Measurements from ENCODE around the gene ZNF525.
"Not testable (repeated sequence)": the region's sequence is repeated elsewhere in the genome, so short reads cannot be mapped to it uniquely, and the experiment has no call there.

ZNF525 gene

DNA sequence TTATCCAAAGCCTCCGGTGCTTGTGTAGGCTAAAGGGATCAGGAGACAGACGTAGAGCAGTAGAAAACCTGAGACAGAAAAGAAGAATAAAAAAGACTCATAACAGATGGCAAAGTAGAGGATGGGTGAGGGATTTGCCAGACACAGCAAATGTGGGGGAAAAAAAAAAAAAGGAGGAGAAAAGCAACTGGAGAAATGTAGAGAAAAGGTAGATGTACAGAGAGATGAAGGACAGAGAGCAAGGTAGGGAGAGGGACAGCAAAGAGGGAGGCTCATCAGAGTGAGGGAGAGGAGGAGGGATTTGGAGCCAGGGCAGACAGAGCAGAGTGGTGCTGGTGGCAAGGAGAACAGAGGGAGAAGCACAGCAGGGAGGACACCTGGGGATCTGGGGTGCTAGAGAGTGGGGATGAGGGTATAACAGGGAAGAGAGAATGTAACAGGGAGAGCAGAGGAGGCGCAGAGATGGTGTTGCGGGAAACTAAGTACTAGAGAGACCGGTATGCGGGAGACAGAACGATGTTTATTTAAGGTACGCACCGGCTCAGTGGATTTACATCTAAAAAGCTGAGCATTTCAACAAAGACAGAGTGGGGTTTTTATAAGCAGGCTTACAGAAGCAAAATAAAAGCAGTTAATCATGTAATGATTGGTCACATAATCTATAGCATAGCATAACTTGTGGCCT is 30.5 kb downstream of the ZNF525 start:
- DNase-seq = not testable (repeated sequence)

DNA sequence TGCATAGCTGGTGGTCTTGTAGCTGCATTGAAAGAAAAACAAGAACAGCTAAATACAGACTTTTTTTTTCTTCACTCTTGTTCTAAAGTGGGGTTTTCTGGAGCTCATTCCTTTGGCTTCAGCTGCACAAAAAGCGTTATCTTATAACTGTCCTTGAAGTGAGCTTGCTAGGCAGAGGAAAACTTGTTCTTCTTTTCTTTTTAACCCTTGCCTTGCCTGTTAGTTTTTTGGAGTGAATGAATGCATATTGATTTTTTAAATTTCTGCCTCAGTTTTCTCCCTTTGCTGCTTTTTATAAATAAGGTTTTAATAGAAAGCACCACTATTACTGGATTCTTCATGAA is 31.0 kb downstream of the ZNF525 start:
- no peak for DNase-seq

DNA sequence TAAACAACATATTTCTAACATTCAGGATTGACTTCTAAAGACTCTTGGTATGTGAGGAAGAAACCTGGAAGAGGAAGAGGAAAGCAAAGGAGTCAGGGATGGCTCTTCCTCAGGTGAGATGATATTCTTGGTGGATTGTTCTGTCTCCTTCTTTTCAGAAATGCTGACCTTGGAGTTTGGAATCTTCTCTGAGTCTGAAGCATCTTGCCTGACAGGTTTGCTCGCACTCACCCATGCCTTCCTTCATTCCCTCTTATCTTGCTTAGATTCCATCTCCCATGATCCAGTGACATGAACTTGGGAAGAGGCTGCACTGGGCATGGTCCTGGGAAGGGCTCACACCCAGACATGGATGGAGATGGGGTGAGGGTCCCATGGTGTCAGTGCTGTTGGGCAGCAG is 32.4 kb downstream of the ZNF525 start:
- DNase-seq = not testable (repeated sequence)

DNA sequence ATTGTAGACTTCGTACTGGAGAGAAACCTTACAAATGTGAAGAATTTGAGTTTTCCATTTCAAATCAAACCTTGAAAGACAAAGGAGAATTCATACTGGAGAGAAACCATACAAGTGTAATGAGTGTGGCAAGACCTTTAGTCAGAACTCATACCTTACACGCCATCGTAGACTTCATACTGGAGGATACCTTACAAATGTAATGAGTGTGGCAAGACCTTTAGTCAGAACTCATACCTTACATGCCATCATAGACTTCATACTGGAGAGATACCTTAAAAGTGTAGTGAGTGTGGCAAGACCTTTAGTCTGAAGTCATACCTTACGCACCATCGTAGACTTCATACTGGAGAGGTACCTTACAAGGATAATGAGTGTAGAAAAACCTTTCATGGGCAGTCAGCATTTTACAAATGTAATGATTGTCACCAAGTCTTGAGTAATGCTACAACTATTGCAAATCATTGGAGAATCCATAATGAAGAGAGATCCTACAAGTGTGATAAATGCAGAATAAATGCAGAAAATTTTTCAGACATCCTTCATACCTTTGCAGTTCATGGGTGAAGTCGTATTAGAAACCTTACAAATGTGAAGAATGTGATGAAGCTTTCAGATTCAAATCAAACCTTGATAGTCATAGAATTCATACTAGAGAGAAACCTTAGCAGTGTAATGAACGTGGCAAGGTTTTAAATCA is 44.1 kb downstream of the ZNF525 start:
- no peak for DNase-seq

DNA sequence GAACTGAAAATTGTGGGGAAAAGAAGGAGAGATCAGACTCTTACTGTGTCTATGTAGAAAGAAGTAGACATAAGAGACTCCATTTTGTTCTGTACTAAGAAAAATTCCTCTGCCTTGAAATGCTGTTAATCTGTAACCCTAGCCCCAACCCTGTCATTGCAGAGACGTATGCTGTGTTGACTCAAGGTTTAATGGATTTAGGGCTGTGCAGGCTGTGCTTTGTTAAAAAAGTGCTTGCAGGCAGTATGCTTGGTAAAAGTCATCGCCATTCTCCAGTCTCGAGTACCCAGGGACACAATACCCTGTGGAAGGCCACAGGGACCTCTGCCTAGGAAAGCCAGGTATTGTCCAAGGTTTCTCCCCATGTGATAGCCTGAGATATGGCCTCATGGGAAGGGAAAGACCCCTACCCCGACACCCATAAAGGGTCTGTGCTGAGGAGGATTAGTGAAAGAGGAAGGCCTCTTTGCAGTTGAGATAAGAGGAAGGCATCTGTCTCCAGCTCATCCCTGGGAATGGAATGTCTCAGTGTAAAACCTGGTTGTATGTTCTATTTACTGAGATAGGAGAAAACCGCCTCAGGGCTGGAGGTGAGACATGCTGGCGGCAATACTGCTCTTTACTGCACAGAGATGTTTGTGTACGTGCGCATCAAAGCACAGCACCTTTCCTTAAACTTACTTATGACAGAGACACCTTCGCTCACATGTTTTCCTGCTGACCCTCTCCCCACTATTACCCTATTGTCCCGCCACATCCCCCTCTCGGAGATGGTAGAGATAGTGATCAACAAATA is 55.2 kb downstream of the ZNF525 start:
- not testable (repeated sequence) for DNase-seq

DNA sequence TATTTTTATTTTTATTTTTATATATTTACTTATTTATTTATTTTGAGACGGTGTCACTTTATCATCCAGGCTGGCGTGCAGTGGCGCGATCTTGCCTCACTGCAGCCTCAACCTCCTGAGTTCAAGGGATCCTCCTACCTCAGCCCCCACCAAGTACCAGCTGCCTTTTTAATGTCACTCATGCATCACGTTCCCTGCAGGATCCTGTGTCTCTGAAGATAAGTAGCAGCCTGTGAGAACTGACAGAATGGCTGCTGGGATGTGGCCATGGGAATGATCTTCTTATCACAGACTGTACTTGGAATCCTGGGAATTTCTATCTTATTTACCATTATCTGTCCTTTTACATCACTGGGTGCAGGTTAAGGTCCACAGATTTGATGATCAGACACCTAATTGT is 57.0 kb downstream of the ZNF525 start:
- DNase-seq = no peak

DNA sequence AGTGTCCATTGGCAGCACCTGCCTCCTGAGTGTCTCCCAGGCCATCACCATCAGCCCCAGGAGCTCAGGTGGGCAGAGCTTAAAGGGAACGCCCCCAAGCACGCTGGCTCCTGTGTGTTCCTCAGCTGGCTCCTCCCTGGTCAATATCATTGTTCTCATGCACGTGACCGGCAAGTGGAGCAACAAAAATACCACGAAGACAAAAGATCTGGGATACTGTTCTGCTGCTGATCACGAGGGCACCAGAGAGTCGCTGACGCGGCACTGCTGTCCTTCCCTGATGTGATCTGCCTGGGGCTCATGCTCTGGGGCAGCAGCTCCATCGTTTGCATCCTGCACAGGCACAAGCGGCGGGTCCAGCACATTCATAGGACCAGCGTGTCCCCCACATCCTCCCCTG is 57.6 kb downstream of the ZNF525 start:
- DNase-seq = not testable (repeated sequence)

DNA sequence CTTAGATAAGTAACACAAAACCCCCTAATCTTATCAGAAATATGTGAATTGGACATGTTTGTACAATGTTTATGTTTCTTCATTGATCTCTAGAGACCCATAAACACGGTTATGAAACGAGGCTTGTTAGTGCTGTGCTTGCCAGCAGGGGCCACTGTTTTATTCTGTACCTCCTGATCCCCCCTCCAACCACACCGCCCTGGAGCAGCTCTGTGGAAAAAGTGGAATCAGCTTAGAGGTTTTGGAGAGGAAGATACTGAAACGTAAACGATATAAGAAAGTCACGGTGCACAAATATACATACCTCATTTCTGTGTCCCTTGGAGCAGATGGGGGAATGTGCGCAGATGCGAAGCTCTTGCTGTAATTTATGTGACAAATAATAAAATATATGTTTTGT is 58.2 kb downstream of the ZNF525 start:
- not testable (repeated sequence) for DNase-seq

DNA sequence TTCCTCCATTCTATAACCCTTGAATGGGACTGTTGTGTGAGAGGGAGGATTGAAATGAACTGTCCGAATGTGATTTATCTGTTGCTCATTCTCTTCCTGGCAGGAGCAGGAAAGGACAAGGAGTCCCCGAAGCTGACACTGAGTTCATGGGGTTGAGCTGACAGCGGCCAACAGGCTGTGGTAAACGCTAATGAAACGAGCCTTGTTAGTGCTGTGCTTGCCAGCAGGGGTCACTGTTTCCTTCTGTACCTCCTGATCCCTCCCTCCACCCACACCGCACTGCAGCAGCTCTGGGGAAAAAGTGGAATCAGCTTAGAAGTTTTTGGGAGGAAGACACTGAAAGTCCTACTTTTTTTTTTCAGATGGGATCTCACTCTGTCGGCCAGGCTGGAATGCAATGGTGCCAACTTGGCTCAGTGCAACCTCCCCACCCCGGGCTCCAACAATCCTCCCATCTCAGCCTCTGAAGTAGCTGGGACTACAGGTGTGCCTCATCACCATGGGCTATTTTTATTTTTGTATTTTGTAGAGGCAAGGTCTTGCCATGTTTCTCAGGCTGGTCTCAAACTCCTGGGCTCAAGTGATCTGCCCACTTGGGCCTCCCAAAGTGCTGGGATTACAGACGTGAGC is 59.6 kb downstream of the ZNF525 start:
- DNase-seq = peak in 1 of 2 experiments; percentile 41

DNA sequence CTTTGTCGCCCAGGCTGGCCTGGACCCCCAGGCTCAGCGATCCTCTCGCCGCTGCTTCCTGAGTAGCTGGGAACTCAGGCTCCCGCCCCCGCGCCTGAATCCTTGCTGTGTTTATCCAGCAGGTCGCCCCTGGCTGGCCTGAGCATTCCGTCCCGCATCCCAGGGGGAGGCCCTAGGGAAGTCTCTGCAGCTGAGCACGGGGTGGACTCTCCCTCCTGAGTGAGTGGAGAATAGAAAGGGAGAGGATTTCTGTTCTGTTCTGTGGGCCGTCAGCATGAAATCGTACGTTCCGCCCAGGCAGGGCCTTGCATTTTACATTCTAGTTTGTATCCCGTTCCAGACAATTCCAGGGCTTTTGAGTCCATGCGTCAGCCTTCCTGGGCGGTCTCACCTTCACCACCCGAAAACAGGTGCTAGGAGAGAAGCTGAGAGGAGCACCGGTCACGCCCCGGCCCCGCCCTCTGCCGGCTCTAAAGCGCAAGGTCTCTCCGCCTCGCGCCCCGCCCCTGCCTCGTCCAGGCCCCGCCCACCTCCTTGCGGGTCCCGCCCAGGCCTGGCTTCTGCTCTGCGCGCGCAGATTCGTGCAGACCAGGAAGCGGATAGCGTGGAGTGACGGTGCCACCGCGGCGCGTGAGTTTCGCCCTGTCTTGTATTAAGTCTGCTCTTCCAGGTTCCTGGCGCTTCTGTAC is 66.0 kb downstream of the ZNF525 start, which contains the start of gene ZNF761:
TSS of gene ZNF761 (plus strand) at position 586 of the 689 bp plus-strand sequence. CDS start 15,285 bp downstream, outside the sequence.
- DNase-seq = peak; percentile 85 to 94

DNA sequence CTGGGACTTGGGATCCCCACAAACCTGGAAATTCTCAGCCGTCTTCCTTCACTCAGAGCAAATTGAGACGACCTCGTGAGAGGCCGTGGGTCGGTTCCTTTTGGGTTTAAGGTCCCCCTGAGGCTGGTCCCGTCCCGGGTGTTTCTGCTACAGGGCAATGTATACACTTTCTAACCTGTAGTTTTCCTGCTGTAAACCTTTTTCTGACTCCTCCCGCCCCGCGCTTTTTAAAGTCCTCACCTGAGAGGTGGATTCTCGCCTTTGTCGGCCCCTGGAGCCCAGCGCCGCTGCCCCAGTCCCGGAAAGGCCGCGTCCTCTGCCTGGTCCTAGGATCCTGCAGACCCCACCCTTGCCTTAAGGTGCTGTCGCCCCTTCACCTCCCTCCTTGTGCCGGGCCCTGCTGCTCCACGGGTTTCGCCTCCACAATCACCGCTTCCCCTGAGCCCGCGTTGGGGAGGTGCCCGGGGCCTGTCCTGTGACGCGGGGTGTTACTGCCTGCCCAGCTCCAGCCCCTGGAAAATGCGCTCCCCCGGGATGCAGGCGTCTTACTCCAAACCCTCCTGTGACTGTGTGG is 66.7 kb downstream of the ZNF525 start:
- DNase-seq = no peak
